ENCODE measurements around the gene VIPAS39. TPM values are rescaled to one million over a fixed set of nuclear protein-coding genes. Genes with fewer than 3 reads are reported as not detected.

The VIPAS39 gene
- total and polyA plus RNA-seq, 9 of the 15 experiments (the other 6 are each of a cell fraction or from before 2014, with no cell fraction given) = 5.7 to 25.6 (median 9.9) TPM

- TF ChIP-seq, protein P1, sequence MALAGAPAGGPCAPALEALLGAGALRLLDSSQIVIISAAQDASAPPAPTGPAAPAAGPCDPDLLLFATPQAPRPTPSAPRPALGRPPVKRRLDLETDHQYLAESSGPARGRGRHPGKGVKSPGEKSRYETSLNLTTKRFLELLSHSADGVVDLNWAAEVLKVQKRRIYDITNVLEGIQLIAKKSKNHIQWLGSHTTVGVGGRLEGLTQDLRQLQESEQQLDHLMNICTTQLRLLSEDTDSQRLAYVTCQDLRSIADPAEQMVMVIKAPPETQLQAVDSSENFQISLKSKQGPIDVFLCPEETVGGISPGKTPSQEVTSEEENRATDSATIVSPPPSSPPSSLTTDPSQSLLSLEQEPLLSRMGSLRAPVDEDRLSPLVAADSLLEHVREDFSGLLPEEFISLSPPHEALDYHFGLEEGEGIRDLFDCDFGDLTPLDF (CRISPR knock-in tag; IDR thresholded peaks at IDR 0.05) = no peak
- TF ChIP-seq, protein P2, sequence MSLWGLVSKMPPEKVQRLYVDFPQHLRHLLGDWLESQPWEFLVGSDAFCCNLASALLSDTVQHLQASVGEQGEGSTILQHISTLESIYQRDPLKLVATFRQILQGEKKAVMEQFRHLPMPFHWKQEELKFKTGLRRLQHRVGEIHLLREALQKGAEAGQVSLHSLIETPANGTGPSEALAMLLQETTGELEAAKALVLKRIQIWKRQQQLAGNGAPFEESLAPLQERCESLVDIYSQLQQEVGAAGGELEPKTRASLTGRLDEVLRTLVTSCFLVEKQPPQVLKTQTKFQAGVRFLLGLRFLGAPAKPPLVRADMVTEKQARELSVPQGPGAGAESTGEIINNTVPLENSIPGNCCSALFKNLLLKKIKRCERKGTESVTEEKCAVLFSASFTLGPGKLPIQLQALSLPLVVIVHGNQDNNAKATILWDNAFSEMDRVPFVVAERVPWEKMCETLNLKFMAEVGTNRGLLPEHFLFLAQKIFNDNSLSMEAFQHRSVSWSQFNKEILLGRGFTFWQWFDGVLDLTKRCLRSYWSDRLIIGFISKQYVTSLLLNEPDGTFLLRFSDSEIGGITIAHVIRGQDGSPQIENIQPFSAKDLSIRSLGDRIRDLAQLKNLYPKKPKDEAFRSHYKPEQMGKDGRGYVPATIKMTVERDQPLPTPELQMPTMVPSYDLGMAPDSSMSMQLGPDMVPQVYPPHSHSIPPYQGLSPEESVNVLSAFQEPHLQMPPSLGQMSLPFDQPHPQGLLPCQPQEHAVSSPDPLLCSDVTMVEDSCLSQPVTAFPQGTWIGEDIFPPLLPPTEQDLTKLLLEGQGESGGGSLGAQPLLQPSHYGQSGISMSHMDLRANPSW (CRISPR knock-in tag; IDR thresholded peaks at IDR 0.05) = no peak
- TF ChIP-seq ATF3 (IDR thresholded peaks at IDR 0.05) = peak; percentile 60; the same call in 1 of the 2 replicates
- no peak for TF ChIP-seq ATF3 (CRISPR knock-in tag; conservative IDR thresholded peaks at IDR 0.05)
- no peak for TF ChIP-seq PRMT5 (CRISPR knock-in tag; IDR thresholded peaks at IDR 0.05)
- 0 out of 2 replicates have a peak, but pooled peaks have one; percentile 21 for TF ChIP-seq NFIC (IDR thresholded peaks at IDR 0.05)
- TF ChIP-seq, protein P3, sequence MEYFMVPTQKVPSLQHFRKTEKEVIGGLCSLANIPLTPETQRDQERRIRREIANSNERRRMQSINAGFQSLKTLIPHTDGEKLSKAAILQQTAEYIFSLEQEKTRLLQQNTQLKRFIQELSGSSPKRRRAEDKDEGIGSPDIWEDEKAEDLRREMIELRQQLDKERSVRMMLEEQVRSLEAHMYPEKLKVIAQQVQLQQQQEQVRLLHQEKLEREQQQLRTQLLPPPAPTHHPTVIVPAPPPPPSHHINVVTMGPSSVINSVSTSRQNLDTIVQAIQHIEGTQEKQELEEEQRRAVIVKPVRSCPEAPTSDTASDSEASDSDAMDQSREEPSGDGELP (CRISPR knock-in tag; IDR thresholded peaks at IDR 0.05; ENCODE audit: borderline replicate concordance) = peak; percentile 13; the same call in 1 of the 2 replicates
- TF ChIP-seq, protein P4, sequence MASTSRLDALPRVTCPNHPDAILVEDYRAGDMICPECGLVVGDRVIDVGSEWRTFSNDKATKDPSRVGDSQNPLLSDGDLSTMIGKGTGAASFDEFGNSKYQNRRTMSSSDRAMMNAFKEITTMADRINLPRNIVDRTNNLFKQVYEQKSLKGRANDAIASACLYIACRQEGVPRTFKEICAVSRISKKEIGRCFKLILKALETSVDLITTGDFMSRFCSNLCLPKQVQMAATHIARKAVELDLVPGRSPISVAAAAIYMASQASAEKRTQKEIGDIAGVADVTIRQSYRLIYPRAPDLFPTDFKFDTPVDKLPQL (IDR thresholded peaks at IDR 0.05; ENCODE audit: extremely low read depth, insufficient read length) = no peak
- TF ChIP-seq BDP1 (IDR thresholded peaks at IDR 0.05; ENCODE audit: insufficient read depth, insufficient read length) = no peak
- no peak for TF ChIP-seq ZNF445 (CRISPR knock-in tag; IDR thresholded peaks at IDR 0.05; ENCODE audit: low read depth)
- no peak for TF ChIP-seq ZSCAN29 (IDR thresholded peaks at IDR 0.05)
- no peak for TF ChIP-seq NR1H2 (CRISPR knock-in tag; IDR thresholded peaks at IDR 0.05)
- TF ChIP-seq, protein P5, sequence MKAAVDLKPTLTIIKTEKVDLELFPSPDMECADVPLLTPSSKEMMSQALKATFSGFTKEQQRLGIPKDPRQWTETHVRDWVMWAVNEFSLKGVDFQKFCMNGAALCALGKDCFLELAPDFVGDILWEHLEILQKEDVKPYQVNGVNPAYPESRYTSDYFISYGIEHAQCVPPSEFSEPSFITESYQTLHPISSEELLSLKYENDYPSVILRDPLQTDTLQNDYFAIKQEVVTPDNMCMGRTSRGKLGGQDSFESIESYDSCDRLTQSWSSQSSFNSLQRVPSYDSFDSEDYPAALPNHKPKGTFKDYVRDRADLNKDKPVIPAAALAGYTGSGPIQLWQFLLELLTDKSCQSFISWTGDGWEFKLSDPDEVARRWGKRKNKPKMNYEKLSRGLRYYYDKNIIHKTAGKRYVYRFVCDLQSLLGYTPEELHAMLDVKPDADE (conservative IDR thresholded peaks at IDR 0.05; ENCODE audit: control insufficient read depth, low read depth, low read length) = peak; percentile 92; the same call in 1 of the 2 replicates
- TF ChIP-seq ZNF347 (CRISPR knock-in tag; IDR thresholded peaks at IDR 0.05; ENCODE audit: low read depth) = no peak
These were observed at the start of gene VIPAS39, which contains the start of gene AHSA1 (continued) for GRCh38 chr14:77457522-77458248.
